SK-N-SH treated with all-trans-retinoic acid at 6 μM for 48 hours (cell line): Measurements from ENCODE around the gene UBXN11.

Source experiments
- CSRNP3 ChIP-seq: fragments of 250-450 bp; sonication (Bioruptor Pico); IDR thresholded peaks from 2 replicates; pipeline ENCODE4 v1.5.1; 2021; ENCODE audit warnings: mild to moderate bottlenecking, moderate library complexity
- ESRRG ChIP-seq: fragments of 250-450 bp; sonication (Bioruptor Pico); IDR thresholded peaks from 2 replicates; pipeline ENCODE4 v1.6.1; 2021; ENCODE audit warnings: mild to moderate bottlenecking
- GLIS3 ChIP-seq: fragments of 250-450 bp; sonication (Bioruptor Pico); IDR thresholded peaks from 2 replicates; pipeline ENCODE4 v1.5.0; 2020; ENCODE audit warnings: mild to moderate bottlenecking, moderate library complexity
- PPARA ChIP-seq: fragments of 250-450 bp; sonication (Bioruptor Pico); IDR thresholded peaks from 2 replicates; pipeline ENCODE4 v1.5.0; 2020; ENCODE audit warnings: mild to moderate bottlenecking, borderline replicate concordance
- RARB ChIP-seq: fragments of 250-450 bp; sonication (Bioruptor Pico); IDR thresholded peaks from 2 replicates; pipeline ENCODE4 v1.8.0; 2021; ENCODE audit warnings: mild to moderate bottlenecking, moderate library complexity
- ZFP30 ChIP-seq: fragments of 450-650 bp; formaldehyde crosslinking; IDR thresholded peaks from 2 replicates; pipeline ENCODE4 v1.5.0; 2022; ENCODE audit warnings: mild to moderate bottlenecking, moderate library complexity

DNA sequence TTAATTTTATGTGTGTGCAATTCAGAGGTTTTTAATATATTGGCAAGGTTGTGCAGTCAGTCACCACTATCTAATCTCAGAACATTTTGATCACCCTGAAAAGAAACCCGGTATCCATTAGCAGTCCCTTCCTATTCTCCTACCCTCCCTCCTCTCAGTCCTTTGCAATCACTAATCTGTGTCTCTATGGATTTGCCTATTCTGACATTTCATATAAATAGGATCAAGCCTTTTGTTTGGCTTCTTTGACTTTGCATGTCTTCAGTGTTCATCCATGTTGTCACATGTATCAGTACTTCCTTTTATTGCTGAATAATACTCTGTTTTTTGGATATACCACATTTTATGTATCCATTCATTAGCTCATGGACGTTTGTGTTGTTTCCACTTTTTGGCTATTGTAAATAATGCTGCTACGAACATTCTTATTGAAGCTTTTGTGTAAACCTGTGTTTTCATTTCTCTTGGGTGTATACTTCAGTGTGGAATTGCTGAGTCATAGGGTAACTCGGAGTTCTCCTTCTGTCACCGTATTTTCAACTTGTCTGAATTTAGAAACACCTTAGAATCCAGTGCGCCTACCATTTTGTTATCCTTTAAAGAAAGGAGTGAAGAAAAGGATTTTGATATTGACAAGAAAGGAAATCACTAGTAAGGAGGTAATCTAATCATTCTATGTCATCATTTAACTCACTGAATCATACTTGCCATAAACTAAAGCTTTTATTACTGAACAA is 69.0 kb downstream of the UBXN11 start:
- TF ChIP-seq ESRRG (CRISPR knock-in tag) (no peak), PPARA (no peak), ZFP30 (CRISPR knock-in tag) (no peak), GLIS3 (CRISPR knock-in tag) (no peak), RARB (no peak), CSRNP3 (CRISPR knock-in tag) (no peak)
